Parathyroid adenoma (tissue), 2 donors: ENCODE data around the gene CCDC57.

Experiments
- H2AFZ ChIP-seq: fragments of 300-600 bp; sonication (generic); one replicate; pipeline ENCODE4 v1.7.0; 2017; ENCODE audit warnings: antibody characterized with exemption, mild to moderate bottlenecking
- H3K27ac ChIP-seq: fragments of 300-600 bp; sonication (generic); one replicate; pipeline ENCODE4 v1.7.0; 2017
- H3K27me3 ChIP-seq: fragments of 300-600 bp; sonication (generic); one replicate; pipeline ENCODE4 v1.7.0; 2017; ENCODE audit warnings: low read length; ENCODE audit not compliant: control insufficient read depth, insufficient read depth
- H3K36me3 ChIP-seq: fragments of 300-600 bp; sonication (generic); one replicate; pipeline ENCODE4 v1.7.0; 2017; ENCODE audit warnings: low read length; ENCODE audit not compliant: control insufficient read depth, insufficient read depth
- H3K4me1 ChIP-seq: fragments of 300-600 bp; sonication (generic); one replicate; pipeline ENCODE4 v1.7.0; 2017; ENCODE audit warnings: control low read depth
- H3K4me2 ChIP-seq: fragments of 300-600 bp; sonication (generic); one replicate; pipeline ENCODE4 v1.7.0; 2017; ENCODE audit warnings: low read length
- H3K4me3 ChIP-seq: fragments of 300-600 bp; sonication (generic); one replicate; pipeline ENCODE4 v1.7.0; 2017; ENCODE audit warnings: low read depth, low read length
- H3K79me2 ChIP-seq: fragments of 300-600 bp; sonication (generic); one replicate; pipeline ENCODE4 v1.7.0; 2017; ENCODE audit warnings: control low read depth
- H3K9ac ChIP-seq: fragments of 300-600 bp; sonication (generic); one replicate; pipeline ENCODE4 v1.7.0; 2017; ENCODE audit warnings: mild to moderate bottlenecking
- H3K9me3 ChIP-seq: fragments of 300-600 bp; sonication (generic); one replicate; pipeline ENCODE4 v1.7.0; 2017; ENCODE audit warnings: low read length; ENCODE audit not compliant: control insufficient read depth
- CTCF ChIP-seq: fragments of 300-600 bp; sonication (generic); IDR thresholded peaks from one replicate; pipeline ENCODE4 v1.7.0; 2017; ENCODE audit warnings: antibody characterized with exemption, mild to moderate bottlenecking
- donor health status: primary hyperparathyroidism.

Gene CCDC57

GRCh38 chr17:82055023-82055964 is 157.3 kb downstream of the CCDC57 start:
- H3K27ac ChIP-seq = no peak overlapping the region

GRCh38 chr17:82054351-82055022 is 158.2 kb downstream of the CCDC57 start:
- H3K4me2 ChIP-seq = no peak overlapping the region
- no peak overlapping the region for H3K9ac ChIP-seq
- no peak overlapping the region for H3K27ac ChIP-seq
- H2AFZ ChIP-seq = no peak overlapping the region
- H3K36me3 ChIP-seq = no peaks in the 10 kb centered on the region
- no peaks in the 10 kb centered on the region for H3K27me3 ChIP-seq
- H3K79me2 ChIP-seq = no peaks in the 10 kb centered on the region
- H3K4me1 ChIP-seq = no peaks in the 10 kb centered on the region
- no peak for TF ChIP-seq CTCF
- H3K4me3 ChIP-seq = no peak overlapping the region
- H3K9me3 ChIP-seq = no peaks in the 10 kb centered on the region

More at GRCh38 chr17:82055023-82055964, 157.3 kb downstream of the CCDC57 start:
- no peaks in the 10 kb centered on the region for H3K36me3 ChIP-seq
- no peaks in the 10 kb centered on the region for H3K9me3 ChIP-seq
- no peaks in the 10 kb centered on the region for H3K79me2 ChIP-seq
- H3K4me1 ChIP-seq = no peaks in the 10 kb centered on the region
- no peak for TF ChIP-seq CTCF
- H3K27me3 ChIP-seq = no peaks in the 10 kb centered on the region
- no peak overlapping the region for H3K4me2 ChIP-seq
- no peak overlapping the region for H2AFZ ChIP-seq
- H3K4me3 ChIP-seq = no peak overlapping the region
- no peak overlapping the region for H3K9ac ChIP-seq

- H3K9me3 ChIP-seq = no peaks in the 10 kb centered on the region
- no peaks in the 10 kb centered on the region for H3K4me1 ChIP-seq
- H2AFZ ChIP-seq = no peak overlapping the region
- H3K36me3 ChIP-seq = no peaks in the 10 kb centered on the region
- no peak for TF ChIP-seq CTCF
- no peak overlapping the region for H3K9ac ChIP-seq
- H3K4me2 ChIP-seq = no peak overlapping the region
- H3K27ac ChIP-seq = no peak overlapping the region
- no peaks in the 10 kb centered on the region for H3K79me2 ChIP-seq
- H3K27me3 ChIP-seq = no peaks in the 10 kb centered on the region
- no peak overlapping the region for H3K4me3 ChIP-seq
These were observed 158.9 kb downstream of the CCDC57 start for GRCh38 chr17:82053556-82054263.

GRCh38 chr17:82053130-82053529 is 159.5 kb downstream of the CCDC57 start:
- Histone ChIP-seq H2AFZ (no peak overlapping the region), H3K27me3 (no peaks in the 10 kb centered on the region), H3K9ac (no peak overlapping the region), H3K4me1 (no peaks in the 10 kb centered on the region), H3K9me3 (no peaks in the 10 kb centered on the region), H3K27ac (no peak overlapping the region), H3K4me2 (peak overlapping the region; percentile 95), H3K36me3 (no peaks in the 10 kb centered on the region), H3K79me2 (no peaks in the 10 kb centered on the region), H3K4me3 (peak overlapping the region; percentile 9)
- TF ChIP-seq CTCF = no peak
